ENCODE measurements around the gene SRR.

SRR gene

GRCh38 chr17:2319051-2319450 is 15.3 kb downstream of the SRR start:
- no peak for DNase-seq (ENCODE audit: extremely low read depth, low read depth)
- no peak for TF ChIP-seq CTCF (IDR thresholded peaks at IDR 0.05; ENCODE audit: low read depth, low read length)

- no peak for DNase-seq (ENCODE audit: extremely low read depth, low read depth)
- TF ChIP-seq CTCF (IDR thresholded peaks at IDR 0.05; ENCODE audit: low read depth, low read length): no peak
Observed at GRCh38 chr17:2321399-2321798, 17.6 kb downstream of the SRR start.

- no peak for DNase-seq (ENCODE audit: extremely low read depth, low read depth)
- TF ChIP-seq CTCF (IDR thresholded peaks at IDR 0.05; ENCODE audit: low read depth, low read length): no peak
Observed at GRCh38 chr17:2323629-2324314, 20.0 kb downstream of the SRR start.

GRCh38 chr17:2331303-2331702 is 27.6 kb downstream of the SRR start:
- no peak for DNase-seq (ENCODE audit: extremely low read depth, low read depth)
- TF ChIP-seq CTCF (IDR thresholded peaks at IDR 0.05; ENCODE audit: low read depth, low read length): no peak

GRCh38 chr17:2335726-2336214 is 32.0 kb downstream of the SRR start:
- no peak for TF ChIP-seq CTCF (IDR thresholded peaks at IDR 0.05; ENCODE audit: low read depth, low read length)
- DNase-seq (ENCODE audit: extremely low read depth, low read depth): no peak

GRCh38 chr17:2336215-2336851 is 32.6 kb downstream of the SRR start, which contains the start of gene TSR1:
TSS of gene TSR1 (minus strand) at chr17:2336457. CDS start at chr17:2336427, 30 bp downstream.
- DNase-seq (ENCODE audit: extremely low read depth, low read depth): peak; percentile 67
- TF ChIP-seq CTCF (IDR thresholded peaks at IDR 0.05; ENCODE audit: low read depth, low read length): peak; percentile 45

GRCh38 chr17:2336852-2337543 is 33.2 kb downstream of the SRR start, which contains the start of gene SGSM2:
TSS of gene SGSM2 (plus strand) at chr17:2337501. CDS start at chr17:2337689, 188 bp downstream.
- TF ChIP-seq CTCF (IDR thresholded peaks at IDR 0.05; ENCODE audit: low read depth, low read length): no peak
- no peak for DNase-seq (ENCODE audit: extremely low read depth, low read depth)
